Mesenchymal stem cell (in vitro differentiated cells and primary cell): ENCODE results near the gene KRT31.

Experiments used
- DNase-seq: peaks from one replicate; pipeline ENCODE4 v3.0.0-alpha.2; 2013
- H2AFZ ChIP-seq: one replicate; pipeline ENCODE4 v1.6.1; 2013; ENCODE audit warnings: low read depth, mild to moderate bottlenecking, control low read depth, inconsistent platforms, low read length, moderate library complexity
- H2AK5ac ChIP-seq: 2 replicates; pipeline ENCODE4 v1.6.1; 2013; ENCODE audit warnings: low read length, moderate library complexity, mild to moderate bottlenecking, inconsistent platforms; ENCODE audit not compliant: severe bottlenecking
- H2BK120ac ChIP-seq: one replicate; pipeline ENCODE4 v1.6.1; 2013; ENCODE audit warnings: low read depth, mild to moderate bottlenecking, inconsistent platforms, low read length, moderate library complexity
- H2BK12ac ChIP-seq, 2 experiments: one replicate each; pipeline ENCODE4 v1.6.1; 2013; ENCODE audit warnings: inconsistent platforms in 2 of 2, low read length in 2 of 2, mild to moderate bottlenecking in 2 of 2, moderate library complexity in 2 of 2, control low read depth in 1 of 2
- H2BK15ac ChIP-seq: one replicate; pipeline ENCODE4 v1.6.1; 2013; ENCODE audit warnings: mild to moderate bottlenecking, low read depth, inconsistent platforms; ENCODE audit not compliant: poor library complexity, severe bottlenecking
- H2BK5ac ChIP-seq: 2 replicates; pipeline ENCODE4 v1.6.1; 2013; ENCODE audit warnings: low read depth, mild to moderate bottlenecking, low read length, control low read depth, inconsistent platforms; ENCODE audit not compliant: poor library complexity, severe bottlenecking
- H3K14ac ChIP-seq, 2 experiments: one replicate each; pipeline ENCODE4 v1.6.1; 2013; ENCODE audit warnings: inconsistent platforms in 2 of 2, low read length in 2 of 2, control low read depth in 1 of 2, mild to moderate bottlenecking in 1 of 2, moderate library complexity in 1 of 2
- H3K18ac ChIP-seq, 2 experiments: one replicate each; pipeline ENCODE4 v1.6.1; 2013; ENCODE audit warnings: inconsistent platforms in 2 of 2, low read length in 2 of 2, control low read depth in 1 of 2, low read depth in 1 of 2, mild to moderate bottlenecking in 1 of 2
- H3K23ac ChIP-seq, 2 experiments: one replicate each; pipeline ENCODE4 v1.6.1; 2013; ENCODE audit warnings: inconsistent platforms in 2 of 2, low read length in 2 of 2, mild to moderate bottlenecking in 2 of 2, moderate library complexity in 2 of 2, control low read depth in 1 of 2
- H3K27ac ChIP-seq: 2 replicates; pipeline ENCODE4 v1.5.1; 2013; ENCODE audit warnings: mild to moderate bottlenecking, moderate library complexity, low read length, control low read depth, inconsistent platforms; ENCODE audit not compliant: poor library complexity, severe bottlenecking
- H3K27me3 ChIP-seq, 2 experiments: 2 replicates each; pipeline versions ENCODE4 v1.6.1 to v1.7.0; 2013; ENCODE audit warnings: low read length in 2 of 2, mild to moderate bottlenecking in 2 of 2, moderate library complexity in 2 of 2, control low read depth in 1 of 2, inconsistent platforms in 1 of 2; ENCODE audit not compliant: control insufficient read depth in 1 of 2, insufficient read depth in 1 of 2
- H3K36me3 ChIP-seq, 2 experiments: 2 replicates each; pipeline versions ENCODE4 v1.6.1 to v1.7.0; 2013; ENCODE audit warnings: low read length in 2 of 2, control low read depth in 1 of 2, inconsistent platforms in 1 of 2, low read depth in 1 of 2, mild to moderate bottlenecking in 1 of 2; ENCODE audit not compliant: insufficient read depth in 2 of 2, control insufficient read depth in 1 of 2
- H3K4ac ChIP-seq, 2 experiments: one replicate each; pipeline ENCODE4 v1.6.1; 2013; ENCODE audit warnings: inconsistent platforms in 2 of 2, low read length in 2 of 2, mild to moderate bottlenecking in 2 of 2, moderate library complexity in 2 of 2, control low read depth in 1 of 2, low read depth in 1 of 2
- H3K4me1 ChIP-seq: 2 replicates; pipeline ENCODE4 v1.6.1; 2013; ENCODE audit warnings: low read depth, low read length, control low read depth; ENCODE audit not compliant: control insufficient read depth, insufficient read depth
- H3K4me2 ChIP-seq: 2 replicates; pipeline ENCODE4 v1.6.1; 2013; ENCODE audit warnings: low read length, mild to moderate bottlenecking, inconsistent platforms; ENCODE audit not compliant: poor library complexity, severe bottlenecking
- H3K4me3 ChIP-seq, 2 experiments: 2 replicates each; pipeline versions ENCODE4 v1.5.1 to v1.7.0; 2013; ENCODE audit warnings: low read length in 2 of 2, mild to moderate bottlenecking in 2 of 2, control low read depth in 1 of 2, low read depth in 1 of 2; ENCODE audit not compliant: insufficient read depth in 1 of 2
- H3K79me1 ChIP-seq: replicated peaks from 2 replicates; pipeline ENCODE4 v1.6.1; 2013; ENCODE audit warnings: mild to moderate bottlenecking, control low read depth, low read length, inconsistent platforms; ENCODE audit not compliant: poor library complexity, severe bottlenecking
- H3K9ac ChIP-seq: 2 replicates; pipeline ENCODE4 v1.7.0; 2013; ENCODE audit warnings: mild to moderate bottlenecking, low read length, moderate library complexity
- H3K9me3 ChIP-seq: 2 replicates; pipeline ENCODE4 v1.7.0; 2013; ENCODE audit warnings: mild to moderate bottlenecking, low read length; ENCODE audit not compliant: control insufficient read depth
- H4K8ac ChIP-seq: one replicate; pipeline ENCODE4 v1.6.1; 2013; ENCODE audit warnings: inconsistent platforms, mild to moderate bottlenecking, low read length, moderate library complexity
- H4K91ac ChIP-seq: one replicate; pipeline ENCODE4 v1.6.1; 2013; ENCODE audit warnings: mild to moderate bottlenecking, low read length, inconsistent platforms
- WGBS: methylation state at CpG from one replicate; pipeline ENCODE4 v1.1.7; 2013; ENCODE audit warnings: mixed read lengths; 5-methylcytosine and 5-hydroxymethylcytosine counted together

The KRT31 gene

DNA sequence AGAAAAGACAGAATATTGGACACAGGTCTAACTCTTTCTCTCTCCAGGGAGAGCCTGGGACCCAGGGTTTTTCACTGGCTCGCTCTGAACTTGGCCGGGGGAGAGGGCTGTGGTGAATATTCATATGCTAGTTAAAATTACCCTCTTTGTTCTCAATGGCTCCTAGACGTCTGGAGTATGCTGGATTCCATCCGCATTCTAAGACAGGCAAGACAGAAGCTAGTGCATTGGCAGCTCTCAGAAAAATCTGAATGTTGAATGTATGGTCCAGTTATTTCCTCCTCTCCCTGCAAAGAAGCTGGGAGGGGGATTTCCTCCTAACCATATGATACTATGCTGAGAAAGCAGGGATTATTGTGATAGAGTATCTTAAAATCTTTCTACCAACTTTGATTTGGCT, 9.7 kb downstream of the KRT31 start:
- Histone ChIP-seq H3K9ac (no peak overlapping the region), H2AK5ac (no peak overlapping the region), H3K9me3 (no peaks in the 10 kb centered on the region), H2AFZ (no peak overlapping the region), H3K4me2 (no peak overlapping the region), H2BK5ac (no peak overlapping the region), H4K8ac (no peak overlapping the region), H3K23ac (no peak overlapping the region), H3K79me1 (no peaks in the 10 kb centered on the region), H3K14ac (no peak overlapping the region), H3K18ac (no peak overlapping the region), H3K4me1 (no peaks in the 10 kb centered on the region), H3K4me3 (no peak overlapping the region), H4K91ac (no peak overlapping the region), H3K4ac (no peak overlapping the region), H3K27me3 (peaks cover 0 to 9% of the 10 kb centered on the region in 2 experiments), H3K27ac (no peak overlapping the region), H2BK15ac (no peak overlapping the region), H2BK12ac (no peak overlapping the region), H3K36me3 (no peaks in the 10 kb centered on the region), H2BK120ac (no peak overlapping the region)
- DNase-seq, result no peak
- 91% methylated on average over 4 of the region's 4 CpGs for WGBS

DNA sequence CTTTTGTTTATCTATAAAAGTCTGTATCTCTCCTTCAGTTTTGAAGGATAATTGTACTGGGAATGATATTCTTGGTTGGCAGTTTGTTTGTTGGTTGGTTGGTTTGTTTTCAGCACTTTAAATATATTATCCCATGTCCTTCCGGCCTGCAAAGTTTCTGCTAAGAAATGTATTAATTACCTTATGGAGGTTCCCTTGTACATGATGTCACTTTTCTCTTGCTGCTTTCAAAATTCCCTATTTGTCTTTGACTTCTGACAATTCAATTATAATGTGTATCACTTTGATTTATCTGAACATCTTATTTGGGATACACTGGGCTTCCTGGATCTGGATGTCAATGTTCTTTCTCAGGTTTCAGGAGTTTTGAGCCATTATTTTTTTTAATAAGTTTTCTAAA, 11.2 kb downstream of the KRT31 start:
- Histone ChIP-seq H2AK5ac (no peak overlapping the region), H3K9ac (no peak overlapping the region), H3K4ac (no peak overlapping the region), H3K23ac (no peak overlapping the region), H2BK5ac (no peak overlapping the region), H2BK12ac (no peak overlapping the region), H3K4me2 (no peak overlapping the region), H3K18ac (no peak overlapping the region), H3K14ac (no peak overlapping the region), H4K8ac (no peak overlapping the region), H3K27ac (no peak overlapping the region), H2BK120ac (no peak overlapping the region), H2AFZ (no peak overlapping the region), H3K36me3 (no peaks in the 10 kb centered on the region), H3K9me3 (no peaks in the 10 kb centered on the region), H2BK15ac (no peak overlapping the region), H3K79me1 (no peaks in the 10 kb centered on the region), H4K91ac (no peak overlapping the region), H3K4me1 (no peaks in the 10 kb centered on the region), H3K4me3 (no peak overlapping the region), H3K27me3 (peaks cover 0 to 9% of the 10 kb centered on the region in 2 experiments)
- no peak for DNase-seq
- WGBS, result no CpG with 5 or more reads among the region's 1 CpG

DNA sequence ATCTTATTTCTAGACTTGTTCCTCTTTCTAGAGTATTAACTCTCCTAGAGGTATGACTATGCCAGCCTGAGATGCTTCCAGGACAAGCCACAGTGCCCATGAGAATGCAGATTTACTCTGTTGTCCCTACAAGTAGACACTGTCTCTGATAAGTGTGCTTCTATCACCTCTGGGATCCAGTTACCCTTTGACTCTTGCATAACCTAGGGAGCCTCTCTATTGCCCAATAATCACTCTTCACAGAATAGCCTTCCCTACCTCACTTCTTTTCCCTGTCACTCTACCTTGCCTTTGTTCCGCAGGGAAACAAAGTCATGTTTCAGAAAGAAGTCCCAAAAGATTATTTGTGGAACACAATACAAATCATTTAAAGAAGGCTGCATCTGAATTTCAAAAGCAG, 13.7 kb downstream of the KRT31 start:
- no peak overlapping the region for H2AK5ac ChIP-seq
- no peak overlapping the region for H2AFZ ChIP-seq
- H3K4me1 ChIP-seq, result peaks cover 4% of the 10 kb centered on the region
- no peak overlapping the region for H2BK15ac ChIP-seq
- peaks cover 0 to 5% of the 10 kb centered on the region in 2 experiments for H3K27me3 ChIP-seq
- H3K18ac ChIP-seq, result no peak overlapping the region
- H3K79me1 ChIP-seq, result no peaks in the 10 kb centered on the region
- no peak overlapping the region for H2BK12ac ChIP-seq
- H3K9ac ChIP-seq, result no peak overlapping the region
- DNase-seq, result no peak
- no peak overlapping the region for H3K4ac ChIP-seq
- H3K4me3 ChIP-seq, result no peak overlapping the region
- no peaks in the 10 kb centered on the region for H3K9me3 ChIP-seq
- no peaks in the 10 kb centered on the region for H3K36me3 ChIP-seq
- H4K8ac ChIP-seq, result no peak overlapping the region
- no peak overlapping the region for H4K91ac ChIP-seq
- no peak overlapping the region for H2BK5ac ChIP-seq
- 100% methylated on average over 1 of the region's 1 CpG for WGBS
- no peak overlapping the region for H3K23ac ChIP-seq
- no peak overlapping the region for H3K27ac ChIP-seq
- H2BK120ac ChIP-seq, result no peak overlapping the region
- H3K14ac ChIP-seq, result no peak overlapping the region
- H3K4me2 ChIP-seq, result no peak overlapping the region

DNA sequence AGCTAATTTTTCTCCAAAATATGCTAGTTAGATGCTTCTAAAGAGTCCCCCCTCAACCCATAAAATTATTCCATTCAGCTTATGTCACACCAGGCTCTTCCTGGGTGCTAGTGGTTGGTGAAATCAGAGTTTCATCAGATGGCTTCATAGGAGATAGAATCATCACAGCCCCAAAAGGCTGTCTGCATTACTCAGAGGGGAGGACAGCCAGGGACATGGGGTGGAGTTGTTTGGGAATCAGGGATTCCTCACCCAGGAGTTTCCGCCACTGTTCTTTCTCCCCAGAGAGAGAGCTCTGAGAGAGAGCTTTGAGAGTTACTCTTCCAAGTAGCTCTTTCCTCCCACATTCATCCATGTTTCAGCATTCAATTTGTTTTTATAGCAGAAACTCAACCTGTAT, 15.0 kb downstream of the KRT31 start:
- no peak overlapping the region for H2AFZ ChIP-seq
- H2BK12ac ChIP-seq, result no peak overlapping the region
- no peak overlapping the region for H3K9ac ChIP-seq
- no peak overlapping the region for H3K27ac ChIP-seq
- H2BK15ac ChIP-seq, result no peak overlapping the region
- no peak overlapping the region for H3K18ac ChIP-seq
- no peak overlapping the region for H3K4ac ChIP-seq
- H3K9me3 ChIP-seq, result no peaks in the 10 kb centered on the region
- no peak overlapping the region for H3K23ac ChIP-seq
- DNase-seq, result peak; percentile 32
- H3K27me3 ChIP-seq, result no peaks in the 10 kb centered on the region
- no peaks in the 10 kb centered on the region for H3K79me1 ChIP-seq
- no CpG with 5 or more reads among the region's 1 CpG for WGBS
- H3K36me3 ChIP-seq, result no peaks in the 10 kb centered on the region
- H3K14ac ChIP-seq, result no peak overlapping the region
- H2AK5ac ChIP-seq, result no peak overlapping the region
- H2BK120ac ChIP-seq, result no peak overlapping the region
- no peak overlapping the region for H4K91ac ChIP-seq
- H2BK5ac ChIP-seq, result no peak overlapping the region
- H3K4me1 ChIP-seq, result peaks cover 6% of the 10 kb centered on the region
- no peak overlapping the region for H4K8ac ChIP-seq
- no peak overlapping the region for H3K4me2 ChIP-seq
- no peak overlapping the region for H3K4me3 ChIP-seq
